ENCODE results near the gene RASSF5.

GRCh38 chr1:206595581-206596318 is 88.4 kb downstream of the RASSF5 start:
- no peak for TF ChIP-seq CTCF (conservative IDR thresholded peaks at IDR 0.05)
- no peak for TF ChIP-seq EZH2 (IDR thresholded peaks at IDR 0.05; ENCODE audit: low read depth)

Measured in PC-9 (cell line).